ENCODE results near the gene OTULINL.

Gene OTULINL

GRCh38 chr5:14650052-14650451, 68.5 kb downstream of the OTULINL start:
- in situ Hi-C loops (cut with HindIII; ENCODE audit: low pct_ligation_motif_present, low pct_unique_long_range_greater_than_20kb, low sequenced_read_pairs), result no loop called here
- no peak for DNase-seq

- no peak for DNase-seq
- in situ Hi-C loops (cut with HindIII; ENCODE audit: low pct_ligation_motif_present, low pct_unique_long_range_greater_than_20kb, low sequenced_read_pairs), result no loop called here
Observed at GRCh38 chr5:14655146-14655741, 73.7 kb downstream of the OTULINL start.

GRCh38 chr5:14656898-14657297, 75.3 kb downstream of the OTULINL start:
- in situ Hi-C loops (cut with HindIII; ENCODE audit: low pct_ligation_motif_present, low pct_unique_long_range_greater_than_20kb, low sequenced_read_pairs), result no loop called here
- no peak for DNase-seq

GRCh38 chr5:14659821-14660607, 78.4 kb downstream of the OTULINL start:
- in situ Hi-C loops (cut with HindIII; ENCODE audit: low pct_ligation_motif_present, low pct_unique_long_range_greater_than_20kb, low sequenced_read_pairs), result no loop called here
- DNase-seq, result no peak

- in situ Hi-C loops (cut with HindIII; ENCODE audit: low pct_ligation_motif_present, low pct_unique_long_range_greater_than_20kb, low sequenced_read_pairs), result no loop called here
Observed at GRCh38 chr5:14660833-14661232, 79.2 kb downstream of the OTULINL start.

More at GRCh38 chr5:14660833-14661232, 79.2 kb downstream of the OTULINL start:
- DNase-seq, result no peak
